ENCODE measurements around the gene DCXR.

GRCh38 chr17:82004517-82005455, 32.7 kb downstream of the DCXR start:
- TF ChIP-seq EZH2 (IDR thresholded peaks at IDR 0.05; ENCODE audit: insufficient read depth, poor library complexity, severe bottlenecking) = no peak
- no peak for TF ChIP-seq EZH2phosphoT487 (IDR thresholded peaks at IDR 0.05; ENCODE audit: insufficient read depth, low read depth)
